SH-SY5Y (cell line): ENCODE results near the gene CEMIP2.

Source experiments
- GATA2 ChIP-seq: IDR thresholded peaks from 2 replicates; pipeline ENCODE4 v1.6.1; 2011; ENCODE audit warnings: mild to moderate bottlenecking, low read depth, low read length
- GATA3 ChIP-seq: IDR thresholded peaks from 2 replicates; pipeline ENCODE4 v1.6.1; 2011; ENCODE audit warnings: low read depth, mild to moderate bottlenecking, low read length, moderate library complexity

DNA sequence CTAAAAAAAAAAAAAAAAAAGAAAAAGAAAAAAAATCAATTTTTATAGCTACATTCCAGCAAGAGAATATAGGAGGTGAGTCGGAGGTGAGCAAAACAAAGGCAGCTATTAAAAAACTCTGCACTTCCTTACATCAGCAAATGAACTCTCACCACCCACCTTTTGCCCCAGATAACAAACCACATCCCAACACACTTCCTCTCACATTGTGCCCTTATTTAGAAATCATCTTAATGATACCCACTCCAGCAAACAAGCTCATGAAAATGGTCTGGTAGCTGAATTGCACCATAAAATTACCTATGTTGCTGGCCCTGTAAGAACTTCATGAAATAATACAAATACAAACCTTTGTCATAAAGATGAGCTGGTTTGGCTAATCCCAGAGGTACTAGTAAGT lies 82.9 kb downstream of the CEMIP2 start:
- no peak for TF ChIP-seq GATA2
- TF ChIP-seq GATA3 = no peak
